Forelimb muscle (tissue), 1 donor: Measurements from ENCODE around the gene EVC2. TPM values are rescaled to one million over a fixed set of nuclear protein-coding genes. Genes with fewer than 3 reads are reported as not detected.
A peak's percentile ranks its signal among the peaks of the same experiment; 100 is the strongest.

Source experiments
- DNase-seq: peaks from one replicate; pipeline ENCODE4 v3.0.0-alpha.2; 2013; ENCODE audit warnings: low read depth
- polyA plus RNA-seq: library from polyadenylated mRNA; unstranded; fragments of 120-200 nt; gene quantifications from one replicate; pipeline ENCODE4 v1.2.1, GENCODE V29; 2013; ENCODE audit not compliant: insufficient read length

EVC2 gene
- polyA plus RNA-seq, 1 donor = 4.3 TPM

GRCh38 chr4:5711479-5712184 is 3.3 kb upstream of the EVC2 start:
- DNase-seq = no peak

- peak; percentile 47 for DNase-seq
Observed at GRCh38 chr4:5710961-5711478, 2.7 kb upstream of the EVC2 start, which contains the start of gene EVC. EVC (plus strand) TSS chr4:5711201; CDS start chr4:5711381, 180 bp downstream.

GRCh38 chr4:5710065-5710960 is 2.0 kb upstream of the EVC2 start:
- no peak for DNase-seq

- DNase-seq = no peak
Observed at GRCh38 chr4:5709207-5709575, 832 bp upstream of the EVC2 start.

- DNase-seq = no peak
Observed at GRCh38 chr4:5707778-5708448, 446 bp downstream of the EVC2 start.

- DNase-seq = no peak
Observed at GRCh38 chr4:5707366-5707765, 993 bp downstream of the EVC2 start.

GRCh38 chr4:5706486-5707290 is 1.7 kb downstream of the EVC2 start:
- no peak for DNase-seq

GRCh38 chr4:5705647-5706320 is 2.6 kb downstream of the EVC2 start:
- no peak for DNase-seq

- no peak for DNase-seq
Observed at GRCh38 chr4:5704276-5704675, 4.1 kb downstream of the EVC2 start.

GRCh38 chr4:5703831-5704230 is 4.5 kb downstream of the EVC2 start:
- no peak for DNase-seq

GRCh38 chr4:5701971-5702370 is 6.4 kb downstream of the EVC2 start:
- no peak for DNase-seq

- no peak for DNase-seq
Observed at GRCh38 chr4:5700459-5700858, 7.9 kb downstream of the EVC2 start.

- no peak for DNase-seq
Observed at GRCh38 chr4:5696341-5696740, 12.0 kb downstream of the EVC2 start.

GRCh38 chr4:5693871-5694270 is 14.5 kb downstream of the EVC2 start:
- no peak for DNase-seq

GRCh38 chr4:5691491-5692132 is 16.7 kb downstream of the EVC2 start:
- no peak for DNase-seq

GRCh38 chr4:5689065-5689464 is 19.3 kb downstream of the EVC2 start:
- no peak for DNase-seq

- DNase-seq = no peak
Observed at GRCh38 chr4:5686338-5686737, 22.0 kb downstream of the EVC2 start.

- no peak for DNase-seq
Observed at GRCh38 chr4:5685296-5685695, 23.1 kb downstream of the EVC2 start.

- DNase-seq = no peak
Observed at GRCh38 chr4:5683566-5683965, 24.8 kb downstream of the EVC2 start.

GRCh38 chr4:5678977-5679376 is 29.4 kb downstream of the EVC2 start:
- DNase-seq = no peak
